Testis (tissue), 2 donors: Measurements from ENCODE around the gene TAF5L.

Experiments
- POLR2A ChIP-seq: fragments of 450-650 bp; IDR thresholded peaks from one replicate; pipeline ENCODE4 v1.6.1; 2017; ENCODE audit warnings: antibody characterized with exemption, mild to moderate bottlenecking, moderate library complexity
- TF ChIP-seq, protein P1 (sequence below), 3 experiments: fragments of 450-650 bp in 2 of 3; fragments of 200-600 bp in 1 of 3; sonication (generic) in 1 of 3; IDR thresholded peaks; one replicate each; pipeline ENCODE4 v1.5.1; 2016 to 2019; ENCODE audit warnings: antibody characterized with exemption in 3 of 3, mild to moderate bottlenecking in 2 of 3, moderate library complexity in 1 of 3

DNA sequence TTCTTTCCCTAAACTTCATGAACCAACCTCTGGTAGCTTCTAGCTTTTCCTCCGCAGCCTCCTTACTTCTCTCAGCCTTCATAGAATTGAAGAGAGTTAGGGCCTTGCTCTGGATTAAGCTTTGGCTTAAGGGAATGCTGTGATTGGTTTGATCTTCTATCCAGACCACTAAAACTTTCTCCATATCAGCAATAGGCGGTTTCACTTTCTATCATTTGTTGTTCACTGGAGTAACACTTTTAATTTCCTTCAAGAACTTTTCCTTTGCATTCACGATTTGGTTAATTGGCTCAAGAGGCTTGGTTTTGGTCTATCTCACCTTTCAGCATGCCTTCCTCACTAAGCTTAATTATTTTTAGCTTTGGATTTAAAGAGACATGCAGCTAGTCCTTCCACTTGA lies 5.2 kb upstream of the TAF5L start:
- TF ChIP-seq, protein P1, sequence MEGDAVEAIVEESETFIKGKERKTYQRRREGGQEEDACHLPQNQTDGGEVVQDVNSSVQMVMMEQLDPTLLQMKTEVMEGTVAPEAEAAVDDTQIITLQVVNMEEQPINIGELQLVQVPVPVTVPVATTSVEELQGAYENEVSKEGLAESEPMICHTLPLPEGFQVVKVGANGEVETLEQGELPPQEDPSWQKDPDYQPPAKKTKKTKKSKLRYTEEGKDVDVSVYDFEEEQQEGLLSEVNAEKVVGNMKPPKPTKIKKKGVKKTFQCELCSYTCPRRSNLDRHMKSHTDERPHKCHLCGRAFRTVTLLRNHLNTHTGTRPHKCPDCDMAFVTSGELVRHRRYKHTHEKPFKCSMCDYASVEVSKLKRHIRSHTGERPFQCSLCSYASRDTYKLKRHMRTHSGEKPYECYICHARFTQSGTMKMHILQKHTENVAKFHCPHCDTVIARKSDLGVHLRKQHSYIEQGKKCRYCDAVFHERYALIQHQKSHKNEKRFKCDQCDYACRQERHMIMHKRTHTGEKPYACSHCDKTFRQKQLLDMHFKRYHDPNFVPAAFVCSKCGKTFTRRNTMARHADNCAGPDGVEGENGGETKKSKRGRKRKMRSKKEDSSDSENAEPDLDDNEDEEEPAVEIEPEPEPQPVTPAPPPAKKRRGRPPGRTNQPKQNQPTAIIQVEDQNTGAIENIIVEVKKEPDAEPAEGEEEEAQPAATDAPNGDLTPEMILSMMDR (IDR thresholded peaks at IDR 0.05) = no peak
- no peak for TF ChIP-seq POLR2A
